GM19240 (cell line): ENCODE results near the gene NKTR.
A peak's percentile ranks its signal among the peaks of the same experiment; 100 is the strongest.
"Not testable (repeated sequence)": the region's sequence is repeated elsewhere in the genome, so short reads cannot be mapped to it uniquely, and the experiment has no call there.

Source experiments
- DNase-seq: peaks from one replicate; pipeline ENCODE4 v3.0.0; 2011; ENCODE audit warnings: low spot score; ENCODE audit not compliant: insufficient read length

The NKTR gene

DNA sequence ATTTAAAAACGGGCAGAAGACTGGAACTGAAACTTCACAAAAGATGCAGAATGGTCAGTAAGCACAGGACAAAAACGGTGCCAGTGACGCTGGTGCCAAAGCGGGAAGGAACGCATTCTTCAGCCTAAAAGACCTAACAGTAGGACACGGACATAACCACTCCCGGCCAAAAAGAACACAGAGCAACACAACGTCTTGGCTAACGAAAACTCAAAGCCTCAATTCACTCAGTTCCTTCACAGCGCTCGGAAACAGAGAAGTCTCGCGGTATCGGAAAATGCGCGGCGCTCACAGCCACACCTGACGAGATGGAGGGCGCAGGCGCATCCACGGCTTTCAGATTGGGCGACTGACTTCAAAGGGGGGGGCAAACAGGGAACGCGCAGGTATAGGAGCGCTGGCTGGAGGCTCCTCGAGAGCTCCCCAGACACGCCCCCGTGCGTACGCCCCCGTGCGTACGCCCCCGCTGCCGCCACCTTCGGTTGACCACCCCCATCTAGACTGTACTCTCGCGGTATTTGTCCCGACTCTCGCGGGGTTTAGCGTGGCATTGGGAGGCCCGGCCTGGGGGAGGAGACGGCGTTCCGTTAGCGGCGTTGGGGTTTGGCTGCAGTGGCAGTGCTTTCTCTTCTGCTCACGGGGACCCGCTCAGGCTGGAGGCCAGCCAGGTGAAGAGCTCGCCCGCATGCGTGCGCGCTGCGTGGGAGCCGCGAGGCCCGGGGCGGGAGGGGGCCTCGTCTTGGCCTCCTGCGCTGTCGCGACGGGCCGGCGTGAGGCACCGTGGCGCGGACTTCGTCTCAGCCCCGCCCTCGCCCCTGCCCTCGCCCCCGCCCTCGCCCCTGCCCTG is at the start of gene NKTR:
Gene NKTR (plus strand): TSS at position 576 of the 847 bp plus-strand sequence. CDS start 321 bp downstream, outside the sequence.
- peak; percentile 56 for DNase-seq

DNA sequence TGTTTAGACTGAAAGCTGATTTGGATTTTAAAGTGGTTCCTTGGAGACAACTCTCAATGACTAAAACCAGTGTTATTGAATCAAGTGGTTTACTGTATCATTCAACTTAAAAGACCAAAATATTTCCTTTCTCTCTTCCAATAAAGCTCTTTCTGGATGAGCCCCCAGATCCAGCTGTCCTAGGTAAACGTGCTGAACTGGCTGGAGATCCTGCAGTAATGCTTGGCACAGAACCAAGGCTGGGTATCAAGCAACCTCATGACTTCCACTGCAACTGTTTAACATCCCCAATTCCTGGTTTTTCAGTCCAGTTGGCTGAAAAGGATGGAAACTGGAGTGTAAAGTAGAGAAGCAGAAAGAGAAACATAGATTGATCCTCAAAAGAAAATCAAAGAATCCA is 47.7 kb upstream of the NKTR start:
- no peak for DNase-seq

- no peak for DNase-seq
Measured at GRCh38 chr3:42556089-42556632, 44.3 kb upstream of the NKTR start.

DNA sequence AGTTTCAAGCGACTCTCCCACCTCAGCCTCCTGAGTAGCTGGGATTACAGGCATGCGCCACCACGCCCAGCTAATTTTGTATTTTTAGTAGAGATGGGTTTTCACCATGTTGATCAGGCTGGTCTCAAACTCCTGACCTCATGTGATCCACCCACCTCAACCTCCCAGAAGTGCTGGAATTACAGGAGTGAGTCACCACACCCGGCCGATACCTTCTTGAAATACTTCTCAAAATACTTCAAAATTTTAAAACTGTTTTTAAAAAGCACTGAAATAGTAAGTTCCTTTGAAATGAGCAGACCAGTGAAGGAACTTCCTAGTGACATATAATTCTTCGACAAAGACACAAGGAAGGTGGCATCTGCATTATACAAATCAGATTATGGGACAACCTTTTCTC is 43.7 kb upstream of the NKTR start:
- DNase-seq, result not testable (repeated sequence)

DNA sequence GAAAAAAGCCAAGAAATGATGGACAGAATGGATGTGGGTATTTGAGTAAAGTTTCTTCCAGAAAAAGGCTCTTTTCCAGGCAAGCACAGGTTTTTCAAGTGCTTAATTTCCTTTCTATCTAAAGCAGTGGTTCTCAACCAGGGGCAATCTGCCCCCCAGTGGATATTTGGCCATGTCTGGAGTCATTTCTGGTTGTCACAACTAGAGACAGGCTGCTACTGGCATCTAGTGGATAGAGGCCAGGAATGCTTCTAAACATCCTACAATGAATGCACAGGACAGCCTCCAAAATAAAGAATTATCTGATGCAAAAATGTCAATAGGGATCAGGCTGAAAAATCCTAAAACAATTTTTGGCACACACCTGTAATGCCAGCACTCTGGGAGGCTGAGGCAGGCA is 42.6 kb upstream of the NKTR start:
- DNase-seq, result no peak

GRCh38 chr3:42562047-42562907 is 38.2 kb upstream of the NKTR start:
- no peak for DNase-seq

DNA sequence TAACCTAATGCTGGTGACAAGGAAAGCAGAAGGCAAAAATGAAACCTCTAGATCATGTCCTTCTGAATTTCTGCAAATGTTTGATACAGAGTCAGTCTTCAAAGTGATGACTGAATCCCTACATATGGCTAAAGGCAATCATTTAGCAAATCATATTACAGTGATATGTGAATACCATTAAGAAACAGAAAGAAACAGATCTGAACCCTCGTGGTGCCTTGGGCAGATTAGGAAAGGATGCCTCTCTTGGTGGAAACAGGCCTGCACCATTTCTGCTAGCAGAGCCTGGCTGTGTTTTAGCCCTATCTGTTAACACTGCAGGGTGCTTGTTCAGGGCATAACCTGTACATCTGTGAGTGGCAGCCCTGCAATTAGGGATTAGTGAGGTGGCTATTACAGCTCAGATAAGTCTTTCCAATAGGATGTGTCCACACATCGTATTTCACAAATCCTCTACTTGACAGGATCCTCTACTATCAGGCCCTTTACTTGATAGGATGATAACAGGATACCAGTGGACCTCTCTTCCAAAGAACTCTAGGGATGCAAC is 30.8 kb upstream of the NKTR start:
- no peak for DNase-seq

DNA sequence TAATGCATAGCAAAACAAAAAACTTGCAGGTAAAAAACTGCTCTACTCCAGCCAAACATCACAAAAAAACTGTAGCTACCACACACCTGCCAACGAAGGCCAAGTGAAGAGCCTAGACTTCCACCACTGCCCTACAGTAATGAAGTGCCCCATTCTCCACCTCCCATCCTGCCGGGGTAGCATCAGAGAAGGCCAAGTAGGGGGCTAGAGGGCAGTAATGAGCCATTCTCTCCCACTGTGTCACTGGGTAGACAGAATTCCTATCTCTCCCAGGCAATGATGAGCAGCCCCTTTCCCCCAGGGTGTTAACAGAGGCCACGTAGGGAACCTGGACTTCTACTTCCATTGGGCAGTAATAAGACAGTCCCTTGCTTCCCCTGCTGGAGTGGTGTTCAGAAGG is 28.2 kb upstream of the NKTR start:
- no peak for DNase-seq

DNA sequence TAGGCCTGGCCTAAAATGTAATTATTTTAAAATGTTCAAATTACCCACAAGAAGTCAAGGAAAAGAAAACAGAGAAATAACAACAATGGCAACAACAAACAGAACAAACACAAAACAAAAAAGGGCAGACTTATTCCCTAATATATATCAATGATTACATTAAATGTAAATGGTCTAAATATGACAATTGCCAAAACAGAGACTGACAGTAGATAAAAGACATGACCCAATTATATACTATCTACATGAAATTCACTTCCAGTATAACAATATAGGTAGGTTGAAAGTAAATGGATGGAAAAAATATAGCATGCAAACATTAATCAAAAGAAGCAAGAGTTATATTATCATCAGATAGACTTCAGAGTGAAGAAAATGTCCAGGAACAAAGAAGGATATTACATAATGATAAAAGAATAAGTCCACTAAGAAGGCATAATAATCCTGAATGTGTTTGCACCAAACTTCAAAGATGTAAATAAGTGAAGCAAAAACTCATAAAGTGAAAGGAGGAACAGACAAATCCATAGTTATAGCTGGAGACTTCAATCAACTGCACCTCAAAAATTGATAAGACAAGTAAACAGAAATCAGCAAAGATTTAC is 25.2 kb upstream of the NKTR start:
- DNase-seq, result no peak

DNA sequence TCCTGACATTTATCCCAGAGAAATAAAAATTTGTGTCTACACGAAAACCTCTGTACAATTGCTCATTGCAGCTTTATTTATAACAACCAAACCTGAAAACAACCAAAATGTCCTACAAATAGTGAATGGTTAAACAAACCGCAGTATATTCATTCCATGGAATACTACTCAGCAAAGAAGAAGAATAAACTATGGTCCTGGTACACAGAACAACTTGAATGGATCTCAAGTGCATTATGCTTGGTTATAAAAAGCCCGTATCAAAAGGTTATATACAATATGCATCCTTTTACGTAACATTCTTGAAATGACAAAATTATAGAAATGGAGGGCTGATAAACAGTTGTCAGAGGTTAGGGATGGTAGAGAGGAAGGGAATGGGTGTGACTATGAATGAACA is 22.4 kb upstream of the NKTR start:
- DNase-seq, result no peak

GRCh38 chr3:42579346-42579745 is 21.1 kb upstream of the NKTR start:
- not testable (repeated sequence) for DNase-seq

- no peak for DNase-seq
Measured at GRCh38 chr3:42581400-42581708, 19.1 kb upstream of the NKTR start.

- DNase-seq, result peak; percentile 84
Measured at GRCh38 chr3:42581709-42582473, 18.6 kb upstream of the NKTR start, which contains the start of gene SEC22C. TSS of gene SEC22C (minus strand) at chr3:42581967. CDS start at chr3:42569046, 12,921 bp downstream.

GRCh38 chr3:42582474-42583070 is 17.9 kb upstream of the NKTR start:
- no peak for DNase-seq

DNA sequence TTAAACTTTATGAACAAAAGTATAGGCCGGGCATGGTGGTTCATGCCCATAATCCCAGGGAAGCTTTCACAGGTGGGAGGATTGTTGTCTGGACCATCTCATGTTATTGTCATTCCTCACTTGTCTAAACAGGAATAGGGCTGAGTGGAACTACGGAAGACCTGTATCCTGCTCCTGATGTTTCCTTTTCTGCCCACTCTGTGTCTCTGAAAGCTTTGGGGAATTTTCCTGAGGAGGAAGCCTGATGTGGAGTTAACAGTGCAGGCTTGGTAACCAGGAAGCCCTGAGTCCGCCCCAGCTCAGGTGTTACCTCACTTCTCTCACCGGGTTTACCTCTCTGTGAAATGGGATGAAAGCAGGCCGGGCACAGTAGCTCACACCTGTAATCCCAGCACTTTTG is 11.9 kb upstream of the NKTR start:
- DNase-seq, result no peak

GRCh38 chr3:42589382-42590109 is 10.9 kb upstream of the NKTR start:
- DNase-seq, result no peak

DNA sequence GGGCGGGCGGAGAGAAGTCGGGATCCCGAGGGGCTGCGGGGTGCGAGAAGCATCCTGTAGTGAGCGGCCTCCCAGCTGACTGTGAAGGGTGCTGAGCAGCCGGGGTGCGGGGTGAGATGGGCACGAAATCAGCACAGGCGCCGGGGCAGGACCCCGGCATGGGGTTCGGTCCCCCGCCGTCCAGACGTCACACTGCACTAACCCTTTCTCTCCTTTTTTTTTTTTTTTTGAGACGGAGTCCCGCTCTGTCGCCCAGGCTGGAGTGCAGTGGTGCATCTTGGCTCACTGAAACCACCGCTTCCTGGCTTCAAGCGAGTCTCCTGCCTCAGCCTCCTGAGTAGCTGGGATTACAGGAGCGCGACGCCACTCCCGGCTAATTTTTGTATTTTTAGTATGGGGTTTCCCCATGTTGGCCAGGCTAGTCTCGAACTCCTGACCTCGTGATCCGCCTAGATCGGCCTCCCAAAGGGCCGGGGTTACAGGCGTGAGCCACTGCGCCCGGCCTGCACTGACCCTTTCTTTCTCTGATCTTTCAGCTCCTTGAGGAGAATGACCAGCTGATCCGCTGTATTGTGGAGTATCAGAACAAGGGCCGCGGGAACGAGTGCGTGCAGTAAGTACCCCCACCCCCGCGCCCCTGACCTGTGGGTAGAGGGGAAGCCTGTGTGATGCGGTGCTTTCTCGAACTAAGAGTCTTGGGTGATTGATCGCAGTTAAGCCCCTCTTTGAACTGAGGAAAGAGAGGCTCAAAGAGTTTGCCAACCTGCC is 9.3 kb upstream of the NKTR start:
- no peak for DNase-seq

- DNase-seq, result no peak
Measured at GRCh38 chr3:42591811-42592210, 8.7 kb upstream of the NKTR start.

DNA sequence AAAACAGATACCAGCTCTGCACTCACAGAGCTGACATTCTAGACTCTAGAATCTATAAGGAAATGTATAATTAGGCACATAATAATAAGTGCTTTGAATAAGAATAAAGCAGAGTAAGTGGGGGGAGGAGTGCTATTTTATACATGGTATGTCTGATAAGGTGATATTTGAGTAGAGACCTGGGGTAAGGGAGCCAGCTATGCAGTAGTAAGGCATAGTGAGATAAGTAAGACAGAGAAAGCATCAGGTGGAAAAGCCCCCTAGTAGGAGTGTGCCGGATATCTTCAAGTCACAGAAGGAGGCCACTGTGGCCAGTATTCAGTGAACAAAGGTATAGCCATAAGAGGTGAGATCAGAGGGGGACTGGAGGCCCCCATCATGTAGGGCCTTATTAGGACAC is 6.9 kb upstream of the NKTR start:
- no peak for DNase-seq
